ENCODE data around the gene VAPB. TPM values are rescaled to one million over a fixed set of nuclear protein-coding genes. Genes with fewer than 3 reads are reported as not detected.

VAPB gene
- total and polyA plus RNA-seq, 10 of the 15 experiments (the other 5 are each of a cell fraction or from before 2014, with no cell fraction given): 3.2 to 28.6 (median 20.5) TPM

- no peak overlapping the region for H2AFZ ChIP-seq (ENCODE audit: control insufficient read depth, low read depth, low read length)
- no peaks in the 10 kb centered on the region for H3K36me3 ChIP-seq (ENCODE audit: control insufficient read depth in 2 of 2, insufficient read depth in 2 of 2, low read length in 1 of 2)
- H3K27me3 ChIP-seq (replicated peaks in 1 of 2; ENCODE audit: control insufficient read depth in 2 of 2, insufficient read depth in 2 of 2, low read length in 1 of 2): no peaks in the 10 kb centered on the region
- H3K4me1 ChIP-seq (ENCODE audit: control insufficient read depth, insufficient read depth, low read length): no peaks in the 10 kb centered on the region
- intact Hi-C loops (cut with micrococcal nuclease; ENCODE audit: unreplicated experiment): no loop called here
- WGBS (ENCODE audit: insufficient coverage, insufficient replicate concordance, low lambda C conversion rate, missing lambda C conversion rate): 76% methylated on average over 20 of the region's 20 CpGs
- ChIA-PET CTCF (no interaction called here), POLR2A (no interaction called here), RAD21 (ENCODE audit: unreplicated experiment) (no interaction called here), SMC1A (ENCODE audit: uncharacterized antibody, unreplicated experiment) (interaction anchor here (1.5 kb wide), 1 partner anchor 17 kb away, joined by 3 read pairs; no protein-coding TSS in a partner anchor)
- no peaks in the 10 kb centered on the region for H4K20me1 ChIP-seq (ENCODE audit: control insufficient read depth, insufficient read depth)
- no peaks in the 10 kb centered on the region for H3K79me2 ChIP-seq (ENCODE audit: control insufficient read depth, insufficient read depth, low read length)
- ATAC-seq (no peak), FAIRE-seq (no peak), DNase-seq (ENCODE audit: low read depth, low spot score) (no peak)
- BruUV-seq (replicated peaks): no TSS peak
- no peak overlapping the region for H3K9ac ChIP-seq (ENCODE audit: control insufficient read depth, insufficient read depth, low read length)
- H3K9me3 ChIP-seq (replicated peaks; ENCODE audit: control insufficient read depth, insufficient read depth, low read length): no peaks in the 10 kb centered on the region
- in situ Hi-C loops (cut with MboI): loop anchor here (5.0 to 25.0 kb wide), 3 partner anchors 50 to 165 kb away; no protein-coding TSS in a partner anchor
- no peak overlapping the region for H3K27ac ChIP-seq (ENCODE audit: control insufficient read depth, insufficient read depth)
- no peak overlapping the region for H3K4me2 ChIP-seq (ENCODE audit: control insufficient read depth, insufficient read depth)
- no peak overlapping the region for H3K4me3 ChIP-seq
- TF ChIP-seq MEF2A (IDR thresholded peaks at IDR 0.05; ENCODE audit: insufficient read depth, low read depth, low read length) (no peak), ZNF592 (IDR thresholded peaks at IDR 0.05) (no peak), E2F4 (IDR thresholded peaks at IDR 0.05; ENCODE audit: low read depth, low read length) (no peak), USF1 (IDR thresholded peaks at IDR 0.05; ENCODE audit: borderline replicate concordance, extremely low read length, insufficient read depth, low read depth, low read length) (no peak), SMC3 (IDR thresholded peaks at IDR 0.05; ENCODE audit: borderline replicate concordance, low read length) (no peak), RFX5 (IDR thresholded peaks at IDR 0.05; ENCODE audit: low read depth, low read length) (no peak), IKZF1 (conservative IDR thresholded peaks at IDR 0.05) (no peak), E2F8 (IDR thresholded peaks at IDR 0.05; ENCODE audit: low read depth, partially characterized antibody) (no peak), FOXM1 (IDR thresholded peaks at IDR 0.05; ENCODE audit: low read depth, low read length) (no peak), POLR2AphosphoS2 (IDR thresholded peaks at IDR 0.05; ENCODE audit: low read depth, low read length) (no peak), NR2C2 (IDR thresholded peaks at IDR 0.05; ENCODE audit: borderline replicate concordance, control insufficient read depth, insufficient read length, low read depth) (no peak), SMAD5 (IDR thresholded peaks at IDR 0.05; ENCODE audit: low read depth) (no peak), BCL11A (IDR thresholded peaks at IDR 0.05; ENCODE audit: low read depth, low read length) (no peak)
Measured at GRCh38 chr20:58472273-58473018, 83.4 kb downstream of the VAPB start.
